ENCODE measurements around the gene CDC73. TPM values are rescaled to one million over a fixed set of nuclear protein-coding genes. Genes with fewer than 3 reads are reported as not detected.
"Not testable (repeated sequence)": the region's sequence is repeated elsewhere in the genome, so short reads cannot be mapped to it uniquely, and the experiment has no call there.

Gene CDC73
- total and polyA plus RNA-seq, 2 experiments from 2014 or later: 25.6 to 45.8 TPM

DNA sequence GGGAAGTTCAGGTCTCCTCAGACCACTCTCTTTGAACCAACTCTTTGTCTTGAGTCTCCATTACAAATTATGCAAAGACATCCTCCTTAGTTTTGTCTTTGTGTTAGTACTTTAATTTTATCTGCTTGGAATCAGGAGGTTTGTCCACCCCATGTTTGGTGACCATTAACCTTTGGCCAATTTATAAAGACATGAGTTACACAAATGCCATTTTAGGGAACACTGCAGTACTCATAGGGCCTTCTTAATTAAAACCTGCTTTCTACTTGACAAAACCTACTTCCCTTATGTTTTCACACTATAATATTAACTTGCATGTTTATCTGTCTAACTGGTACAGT, 7.9 kb upstream of the CDC73 start:
- DNase-seq (ENCODE audit: low read depth in 1 of 2, low spot score in 1 of 2): no peak
- H3K36me3 ChIP-seq: no peaks in the 10 kb centered on the region
- H3K9me3 ChIP-seq (ENCODE audit: low read depth): no peaks in the 10 kb centered on the region
- peaks cover 7% of the 10 kb centered on the region for H3K4me1 ChIP-seq (ENCODE audit: low read depth)
- no peaks in the 10 kb centered on the region for H3K27me3 ChIP-seq
- H3K27ac ChIP-seq: no peak overlapping the region
- TF ChIP-seq, protein P1, sequence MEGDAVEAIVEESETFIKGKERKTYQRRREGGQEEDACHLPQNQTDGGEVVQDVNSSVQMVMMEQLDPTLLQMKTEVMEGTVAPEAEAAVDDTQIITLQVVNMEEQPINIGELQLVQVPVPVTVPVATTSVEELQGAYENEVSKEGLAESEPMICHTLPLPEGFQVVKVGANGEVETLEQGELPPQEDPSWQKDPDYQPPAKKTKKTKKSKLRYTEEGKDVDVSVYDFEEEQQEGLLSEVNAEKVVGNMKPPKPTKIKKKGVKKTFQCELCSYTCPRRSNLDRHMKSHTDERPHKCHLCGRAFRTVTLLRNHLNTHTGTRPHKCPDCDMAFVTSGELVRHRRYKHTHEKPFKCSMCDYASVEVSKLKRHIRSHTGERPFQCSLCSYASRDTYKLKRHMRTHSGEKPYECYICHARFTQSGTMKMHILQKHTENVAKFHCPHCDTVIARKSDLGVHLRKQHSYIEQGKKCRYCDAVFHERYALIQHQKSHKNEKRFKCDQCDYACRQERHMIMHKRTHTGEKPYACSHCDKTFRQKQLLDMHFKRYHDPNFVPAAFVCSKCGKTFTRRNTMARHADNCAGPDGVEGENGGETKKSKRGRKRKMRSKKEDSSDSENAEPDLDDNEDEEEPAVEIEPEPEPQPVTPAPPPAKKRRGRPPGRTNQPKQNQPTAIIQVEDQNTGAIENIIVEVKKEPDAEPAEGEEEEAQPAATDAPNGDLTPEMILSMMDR (IDR thresholded peaks at IDR 0.05; ENCODE audit: low read depth, low read length): no peak
- no peak overlapping the region for H3K4me3 ChIP-seq

DNA sequence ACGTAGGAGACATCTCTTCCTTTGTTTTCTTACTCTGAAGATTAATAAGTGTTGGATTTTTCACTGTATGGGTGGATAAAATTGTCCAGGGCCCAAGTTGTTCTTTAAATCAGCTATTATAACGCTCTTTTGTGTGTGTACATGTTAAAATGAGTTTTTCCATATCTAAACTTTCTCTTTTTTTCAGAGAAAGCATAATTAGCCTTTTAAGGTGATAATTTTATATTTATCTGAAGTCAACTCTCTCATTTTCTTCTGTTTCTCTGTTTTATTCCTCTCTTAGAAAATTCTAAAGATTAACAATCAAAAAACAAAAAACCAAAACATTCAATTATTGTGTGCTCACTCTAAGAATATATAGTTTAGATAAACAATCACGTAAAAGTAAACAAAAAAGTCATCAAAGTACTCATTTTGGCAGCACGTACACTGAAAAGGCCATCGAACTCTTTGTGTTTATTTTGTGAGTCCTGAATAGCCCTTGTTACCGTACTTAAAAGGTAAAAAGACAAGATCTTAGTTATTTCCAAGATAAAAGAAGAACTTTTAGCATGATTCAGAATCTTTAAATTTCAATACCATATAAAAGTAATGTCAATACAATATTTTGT, 7.2 kb upstream of the CDC73 start:
- Histone ChIP-seq H3K27ac (no peak overlapping the region), H3K4me3 (no peak overlapping the region), H3K27me3 (no peaks in the 10 kb centered on the region), H3K9me3 (ENCODE audit: low read depth) (no peaks in the 10 kb centered on the region), H3K36me3 (no peaks in the 10 kb centered on the region), H3K4me1 (ENCODE audit: low read depth) (peaks cover 7% of the 10 kb centered on the region)
- no peak for DNase-seq (ENCODE audit: low read depth in 1 of 2, low spot score in 1 of 2)
- TF ChIP-seq, protein P1 (IDR thresholded peaks at IDR 0.05; ENCODE audit: low read depth, low read length): no peak

- H3K4me1 ChIP-seq (ENCODE audit: low read depth): peaks cover 7% of the 10 kb centered on the region
- H3K4me3 ChIP-seq: no peak overlapping the region
- no peaks in the 10 kb centered on the region for H3K36me3 ChIP-seq
- TF ChIP-seq, protein P1 (IDR thresholded peaks at IDR 0.05; ENCODE audit: low read depth, low read length): no peak
- H3K27me3 ChIP-seq: peaks cover 2% of the 10 kb centered on the region
- peak; percentile 78 to 95 for DNase-seq (ENCODE audit: low read depth in 1 of 2, low spot score in 1 of 2)
- H3K27ac ChIP-seq: peak overlapping the region; percentile 95
- H3K9me3 ChIP-seq (ENCODE audit: low read depth): no peaks in the 10 kb centered on the region
These were observed 6.1 kb upstream of the CDC73 start for GRCh38 chr1:193115629-193116227.

GRCh38 chr1:193117167-193117566, 4.7 kb upstream of the CDC73 start:
- H3K4me1 ChIP-seq (ENCODE audit: low read depth); H3K4me3 ChIP-seq: not testable (repeated sequence)

GRCh38 chr1:193118194-193118593, 3.6 kb upstream of the CDC73 start:
- TF ChIP-seq, protein P1 (IDR thresholded peaks at IDR 0.05; ENCODE audit: low read depth, low read length): no peak
- no peak for DNase-seq (ENCODE audit: low read depth in 1 of 2, low spot score in 1 of 2)
- Histone ChIP-seq H3K36me3 (no peaks in the 10 kb centered on the region), H3K9me3 (ENCODE audit: low read depth) (no peaks in the 10 kb centered on the region), H3K4me1 (ENCODE audit: low read depth) (peaks cover 9% of the 10 kb centered on the region), H3K27ac (no peak overlapping the region), H3K27me3 (peaks cover 2% of the 10 kb centered on the region), H3K4me3 (no peak overlapping the region)

More at GRCh38 chr1:193117167-193117566, 4.7 kb upstream of the CDC73 start:
- not testable (repeated sequence) for H3K36me3 ChIP-seq; H3K9me3 ChIP-seq (ENCODE audit: low read depth); H3K27ac ChIP-seq; H3K27me3 ChIP-seq; DNase-seq (ENCODE audit: low read depth in 1 of 2, low spot score in 1 of 2)

Measured in cardiac muscle cell (in vitro differentiated cells and primary cell).